K562 (cell line): ENCODE data around the gene NUCKS1. TPM values are rescaled to one million over a fixed set of nuclear protein-coding genes. Genes with fewer than 3 reads are reported as not detected.
A peak's percentile ranks its signal among the peaks of the same experiment; 100 is the strongest.

Experiments used
- ATAC-seq: fragments of 200-7000 bp; cut with Tn5 transposase; 3 replicates; pipeline ENCODE4 v1.9.1; 2020; ENCODE audit warnings: moderate library complexity
- BruUV-seq: library from RNA; stranded (reverse); fragments of 400-500 nt; replicated peaks from 2 replicates; lab custom pipeline; 2021; lab: Mats Ljungman, UMichigan
- CTCF ChIA-PET: fragments of 300-600 bp; formaldehyde crosslinking; extraction: SDS; loops from one replicate; lab custom pipeline; 2021; ENCODE audit warnings: low intra/inter-chr PET ratio; lab: Yijun Ruan, JAX
- POLR2A ChIA-PET: fragments of 300-600, 350-650 bp; sonication (Branson Sonifier 250); formaldehyde crosslinking; extraction: SDS; loops from one replicate; lab custom pipeline; 2021; ENCODE audit warnings: antibody characterized with exemption, inconsistent platforms; lab: Yijun Ruan, JAX
- DNase-seq, 4 experiments: peaks; one replicate each; pipeline versions ENCODE4 v3.0.0 to v3.0.0-alpha.2; 2011 to 2018; ENCODE audit warnings: low spot score in 3 of 4, mixed read lengths in 3 of 4; ENCODE audit errors: extremely low read depth in 1 of 4
- FAIRE-seq: peaks from 2 replicates; lab custom pipeline; 2011; peaks lifted over from hg19 to GRCh38; lab: Jason Lieb, UNC
- H2AFZ ChIP-seq: 2 replicates; pipeline ENCODE4 v1.6.0; 2011; ENCODE audit warnings: low read depth, low read length, control low read depth, inconsistent platforms
- H3K27ac ChIP-seq: fragments of 200-600 bp; 3 replicates; pipeline ENCODE4 v1.8.0; 2011; ENCODE audit warnings: low read depth, mild to moderate bottlenecking, control low read depth, inconsistent platforms, low read length, moderate library complexity, mixed read lengths; ENCODE audit errors: extremely low read depth
- H3K27me3 ChIP-seq, 2 experiments: fragments of 300-600 bp in 1 of 2; 2 replicates in 1 of 2; 3 replicates in 1 of 2; pipeline versions ENCODE4 v1.6.0 to v1.8.0; 2011; ENCODE audit warnings: inconsistent platforms in 2 of 2, low read length in 2 of 2, mild to moderate bottlenecking in 1 of 2, mixed read lengths in 1 of 2, moderate library complexity in 1 of 2; ENCODE audit not compliant: control insufficient read depth in 2 of 2, insufficient read depth in 2 of 2
- H3K36me3 ChIP-seq: fragments of 300-600 bp; 3 replicates; pipeline ENCODE4 v1.8.0; 2011; ENCODE audit warnings: mild to moderate bottlenecking, low read length, inconsistent platforms; ENCODE audit not compliant: control insufficient read depth, insufficient read depth
- H3K4me1 ChIP-seq, 2 experiments: fragments of 200-600 bp in 1 of 2; replicated peaks in 1 of 2; 2 replicates in 1 of 2; 3 replicates in 1 of 2; pipeline versions ENCODE4 v1.5.1 to v1.8.0; 2011; ENCODE audit warnings: inconsistent platforms in 2 of 2, low read length in 2 of 2, mild to moderate bottlenecking in 1 of 2, mixed read lengths in 1 of 2, moderate library complexity in 1 of 2; ENCODE audit not compliant: control insufficient read depth in 2 of 2, insufficient read depth in 2 of 2
- H3K4me2 ChIP-seq: 2 replicates; pipeline ENCODE4 v1.6.1; 2011; ENCODE audit warnings: low read length, control low read depth, inconsistent platforms, mixed read lengths; ENCODE audit not compliant: insufficient read depth
- H3K4me3 ChIP-seq: fragments of 200-600 bp; sonication (generic), shearing (Covaris generic); 2 replicates; pipeline ENCODE4 v1.5.1; 2016; ENCODE audit warnings: control low read depth, inconsistent platforms
- H3K79me2 ChIP-seq: fragments of 200-600 bp; 3 replicates; pipeline ENCODE4 v1.8.0; 2011; ENCODE audit warnings: low read length, inconsistent platforms; ENCODE audit not compliant: control insufficient read depth, insufficient read depth
- H3K9ac ChIP-seq, 2 experiments: 2 replicates each; pipeline versions ENCODE4 v1.6.0 to v1.6.1; 2011; ENCODE audit warnings: low read depth in 2 of 2, low read length in 2 of 2, control low read depth in 1 of 2, inconsistent platforms in 1 of 2, mild to moderate bottlenecking in 1 of 2, mixed read lengths in 1 of 2; ENCODE audit not compliant: insufficient read depth in 1 of 2
- H3K9me1 ChIP-seq: one replicate; pipeline ENCODE4 v1.6.0; 2011; ENCODE audit warnings: inconsistent platforms, mild to moderate bottlenecking, low read length, moderate library complexity; ENCODE audit not compliant: control insufficient read depth, insufficient read depth
- H3K9me3 ChIP-seq: replicated peaks from 2 replicates; pipeline ENCODE4 v1.5.1; 2011; ENCODE audit warnings: low read depth, low read length, inconsistent platforms; ENCODE audit not compliant: control insufficient read depth, insufficient read depth
- H4K20me1 ChIP-seq: replicated peaks from 2 replicates; pipeline ENCODE4 v1.6.1; 2011; ENCODE audit warnings: low read length, inconsistent platforms, mixed read lengths; ENCODE audit not compliant: control insufficient read depth, insufficient read depth
- CBFB ChIP-seq: sonication (generic); formaldehyde crosslinking; IDR thresholded peaks from 2 replicates; pipeline ENCODE4 v1.4.0; 2020; ENCODE audit warnings: mild to moderate bottlenecking, missing genetic modification reagents
- ETV5 ChIP-seq: sonication (generic); formaldehyde crosslinking; IDR thresholded peaks from 2 replicates; pipeline ENCODE4 v1.4.0; 2020; ENCODE audit warnings: low read depth, mild to moderate bottlenecking, missing genetic modification reagents
- NFRKB ChIP-seq: fragments of 450-650 bp; IDR thresholded peaks from 2 replicates; pipeline ENCODE4 v1.6.1; 2016; ENCODE audit warnings: low read depth
- TAF9B ChIP-seq: fragments of 450-650 bp; IDR thresholded peaks from 2 replicates; pipeline ENCODE4 v1.6.1; 2018; ENCODE audit warnings: mild to moderate bottlenecking; ENCODE audit not compliant: partially characterized antibody
- ZBTB40 ChIP-seq, 2 experiments: fragments of 450-650 bp in 1 of 2; sonication (generic) in 1 of 2; formaldehyde crosslinking in 1 of 2; IDR thresholded peaks; 2 replicates each; pipeline versions ENCODE4 v1.7.1 to v1.9.0; 2016 to 2022; ENCODE audit warnings: inconsistent platforms in 1 of 2, mild to moderate bottlenecking in 1 of 2, missing genetic modification reagents in 1 of 2
- ZFP30 ChIP-seq: fragments of 250-450 bp; sonication (Bioruptor Pico); IDR thresholded peaks from 2 replicates; pipeline ENCODE4 v1.8.0; 2022; ENCODE audit warnings: moderate library complexity, mild to moderate bottlenecking, inconsistent platforms, borderline replicate concordance
- ZKSCAN8 ChIP-seq: fragments of 200-800 bp; sonication (Bioruptor generic); IDR thresholded peaks from 2 replicates; pipeline ENCODE4 v1.6.1; 2016; ENCODE audit warnings: missing genetic modification characterization, missing compliant biosample characterization
- ZNF143 ChIP-seq: sonication (generic); formaldehyde crosslinking; IDR thresholded peaks from 2 replicates; pipeline ENCODE4 v1.9.0; 2022; ENCODE audit warnings: mild to moderate bottlenecking, missing genetic modification reagents
- ZNF77 ChIP-seq: fragments of 250-450 bp; sonication (Bioruptor Pico); IDR thresholded peaks from 2 replicates; pipeline ENCODE4 v1.5.0; 2020
- WGBS: fragments of 100-300 bp; shearing (Covaris generic); methylation state at CpG from one replicate; pipeline ENCODE4 v1.1.6; 2016; ENCODE audit warnings: low coverage, mixed read lengths; ENCODE audit not compliant: insufficient coverage; ENCODE audit errors: missing lambda C conversion rate; 5-methylcytosine and 5-hydroxymethylcytosine counted together
- in situ Hi-C: fragments of 300-500 bp; cut with MboI; formaldehyde crosslinking; loops from 4 replicates; pipeline ENCODE4 v1.15.0; 2018; ENCODE audit warnings: inconsistent platforms, mixed read lengths
- intact Hi-C: fragments of 100-400 bp; cut with micrococcal nuclease; formaldehyde crosslinking; loops from 2 replicates; pipeline ENCODE4 v1.14.2; 2022
- polyA plus RNA-seq, 8 experiments: library from polyadenylated mRNA; depleted of rRNA in 4 of 8; stranded (reverse) in 5 of 8; unstranded in 3 of 8; fragments of >200 nt; fragmentation: Nextera tagmentation in 2 of 8; fragmentation: Illumina TruSeq in 1 of 8; extraction: Ambion mirVana in 2 of 8; extraction: Trizol in 1 of 8; gene quantifications; 2 replicates each; pipeline versions ENCODE4 v1.2.1 to v1.2.3, GENCODE V29; 2011 to 2014; ENCODE audit warnings: inconsistent platforms in 1 of 8, missing spikeins in 1 of 8
- total RNA-seq, 7 experiments: library from RNA; depleted of rRNA in 6 of 7; stranded (reverse); fragments of >200 nt in 6 of 7; fragmentation: Illumina TruSeq in 2 of 7; extraction: Trizol in 2 of 7; gene quantifications; 2 replicates each; pipeline versions ENCODE4 v1.2.1 to v1.2.3, GENCODE V29; 2011 to 2021; ENCODE audit warnings: low replicate concordance in 1 of 7

NUCKS1 gene
- total and polyA plus RNA-seq, 9 of the 15 experiments (the other 6 are each of a cell fraction or from before 2014, with no cell fraction given) = 66.7 to 244 (median 149) TPM

GRCh38 chr1:205782627-205783432 is 32.8 kb upstream of the NUCKS1 start:
- BruUV-seq = no TSS peak
- FAIRE-seq (no peak), DNase-seq (no peak), ATAC-seq (no peak)
- Histone ChIP-seq H3K9ac (peak overlapping the region in 1 of 2 experiments; percentile 53; a peak in 1 of 4 replicates), H3K4me2 (no peak overlapping the region), H4K20me1 (no peaks in the 10 kb centered on the region), H3K36me3 (no peaks in the 10 kb centered on the region), H3K27me3 (no peaks in the 10 kb centered on the region; a peak in 2 of 5 replicates), H3K9me1 (no peaks in the 10 kb centered on the region), H2AFZ (no peak overlapping the region), H3K4me1 (peaks cover 7 to 17% of the 10 kb centered on the region in 2 experiments; a peak in 4 of 5 replicates), H3K4me3 (no peak overlapping the region), H3K9me3 (no peaks in the 10 kb centered on the region), H3K27ac (no peak overlapping the region), H3K79me2 (no peaks in the 10 kb centered on the region)
- intact Hi-C loops (loop anchor here (10.0 kb wide), 1 partner anchor 188 kb away; no protein-coding TSS in a partner anchor), in situ Hi-C loops (no loop called here)
- TF ChIP-seq ZKSCAN8 (CRISPR knock-in tag) (no peak), ZNF77 (no peak), CBFB (CRISPR knock-in tag) (no peak), ZBTB40 (IDR thresholded peaks at IDR 0.05) (no peak), ZBTB40 (CRISPR knock-in tag; IDR thresholded peaks at IDR 0.05) (no peak), ETV5 (CRISPR knock-in tag) (no peak), TAF9B (no peak), ZFP30 (CRISPR knock-in tag) (no peak), ZNF143 (CRISPR knock-in tag) (no peak), NFRKB (no peak)
- ChIA-PET CTCF (no interaction called here), POLR2A (interaction anchor here (0.6 to 1.3 kb wide), 5 partner anchors 9 to 52 kb away, joined by 3 to 4 read pairs (median 3); no protein-coding TSS in a partner anchor)
- WGBS = 10% methylated on average over 4 of the region's 4 CpGs
